GM21515 (cell line): ENCODE data around the gene SLC6A9.

Source experiments
- ATAC-seq: cut with Tn5 transposase; IDR thresholded peaks from one replicate; pipeline ENCODE4 v1.9.1; 2021; ENCODE audit not compliant: unreplicated experiment

Gene SLC6A9

GRCh38 chr1:43986712-43987111 lies 44.5 kb downstream of the SLC6A9 start:
- ATAC-seq: no peak

- no peak for ATAC-seq
Measured at GRCh38 chr1:43985984-43986595, 45.2 kb downstream of the SLC6A9 start.

- no peak for ATAC-seq
Measured at GRCh38 chr1:43984855-43985254, 46.4 kb downstream of the SLC6A9 start.

- ATAC-seq: no peak
Measured at GRCh38 chr1:43983253-43983899, 47.9 kb downstream of the SLC6A9 start.

GRCh38 chr1:43982808-43983207 lies 48.5 kb downstream of the SLC6A9 start:
- ATAC-seq: no peak

GRCh38 chr1:43982241-43982640 lies 49.0 kb downstream of the SLC6A9 start:
- no peak for ATAC-seq

GRCh38 chr1:43981636-43982035 lies 49.6 kb downstream of the SLC6A9 start:
- no peak for ATAC-seq

- ATAC-seq: no peak
Measured at GRCh38 chr1:43981135-43981491, 50.1 kb downstream of the SLC6A9 start.

- no peak for ATAC-seq
Measured at GRCh38 chr1:43980255-43981134, 50.8 kb downstream of the SLC6A9 start.

- ATAC-seq: no peak
Measured at GRCh38 chr1:43979528-43980254, 51.6 kb downstream of the SLC6A9 start.

GRCh38 chr1:43979261-43979527 lies 52.1 kb downstream of the SLC6A9 start:
- ATAC-seq: no peak

- no peak for ATAC-seq
Measured at GRCh38 chr1:43978551-43979260, 52.6 kb downstream of the SLC6A9 start, which contains the start of gene B4GALT2. TSS of gene B4GALT2 (plus strand) at chr1:43979210. CDS start at chr1:43981161, 1,951 bp downstream.

- ATAC-seq: no peak
Measured at GRCh38 chr1:43978264-43978550, 53.1 kb downstream of the SLC6A9 start.

GRCh38 chr1:43977376-43978263 lies 53.6 kb downstream of the SLC6A9 start:
- ATAC-seq: no peak

GRCh38 chr1:43976890-43977289 lies 54.4 kb downstream of the SLC6A9 start:
- no peak for ATAC-seq

- no peak for ATAC-seq
Measured at GRCh38 chr1:43976045-43976444, 55.2 kb downstream of the SLC6A9 start.

- ATAC-seq: peak; percentile 2
Measured at GRCh38 chr1:43975249-43975961, 55.9 kb downstream of the SLC6A9 start.

- peak; percentile 58 for ATAC-seq
Measured at GRCh38 chr1:43974443-43975248, 56.6 kb downstream of the SLC6A9 start, which contains the start of gene ATP6V0B. TSS of gene ATP6V0B (plus strand) at chr1:43974960. CDS start at chr1:43975041, 81 bp downstream.
